MM.1S (cell line): ENCODE measurements around the gene OLFML2B.
A peak's percentile ranks its signal among the peaks of the same experiment; 100 is the strongest.

Source experiments
- DNase-seq: peaks from one replicate; pipeline ENCODE4 v3.0.0-alpha.2; 2015
- H2AFZ ChIP-seq: fragments of 300-600 bp; sonication (generic); 2 replicates; pipeline ENCODE4 v1.6.0; 2016; ENCODE audit warnings: antibody characterized with exemption, low read length
- H3F3A ChIP-seq: fragments of 300-600 bp; sonication (generic); 2 replicates; pipeline ENCODE4 v1.6.1; 2016; ENCODE audit warnings: mild to moderate bottlenecking, antibody characterized with exemption, low read length, moderate library complexity, mixed read lengths; ENCODE audit not compliant: insufficient read depth
- H3K27ac ChIP-seq: fragments of 300-600 bp; sonication (generic); 2 replicates; pipeline ENCODE4 v1.5.1; 2016; ENCODE audit warnings: mild to moderate bottlenecking, low read length
- H3K27me3 ChIP-seq: fragments of 300-600 bp; sonication (generic); replicated peaks from 2 replicates; pipeline ENCODE4 v1.6.0; 2016; ENCODE audit warnings: low read length; ENCODE audit not compliant: insufficient read depth
- H3K36me3 ChIP-seq: fragments of 300-600 bp; sonication (generic); replicated peaks from 2 replicates; pipeline ENCODE4 v1.6.1; 2016; ENCODE audit warnings: mild to moderate bottlenecking, low read length, mixed read lengths; ENCODE audit not compliant: insufficient read depth
- H3K4me1 ChIP-seq: fragments of 300-600 bp; sonication (generic); 2 replicates; pipeline ENCODE4 v1.6.1; 2016; ENCODE audit warnings: low read length, mixed read lengths
- H3K4me2 ChIP-seq: fragments of 300-600 bp; sonication (generic); 2 replicates; pipeline ENCODE4 v1.6.0; 2016; ENCODE audit warnings: low read depth, low read length
- H3K4me3 ChIP-seq: fragments of 300-600 bp; sonication (generic); 2 replicates; pipeline ENCODE4 v1.5.1; 2016; ENCODE audit warnings: low read length, mixed read lengths
- H3K79me2 ChIP-seq: fragments of 300-600 bp; sonication (generic); 2 replicates; pipeline ENCODE4 v1.6.1; 2016; ENCODE audit warnings: mixed run types, low read length, mixed read lengths
- H3K9ac ChIP-seq: fragments of 300-600 bp; sonication (generic); 2 replicates; pipeline ENCODE4 v1.6.1; 2016; ENCODE audit warnings: low read length, mixed read lengths
- H3K9me2 ChIP-seq: fragments of 300-600 bp; sonication (generic); replicated peaks from 2 replicates; pipeline ENCODE4 v1.6.1; 2016; ENCODE audit warnings: mild to moderate bottlenecking, low read length, mixed read lengths; ENCODE audit not compliant: insufficient read depth
- H3K9me3 ChIP-seq: fragments of 300-600 bp; sonication (generic); replicated peaks from 2 replicates; pipeline ENCODE4 v1.6.1; 2016; ENCODE audit warnings: mild to moderate bottlenecking, low read length, mixed read lengths; ENCODE audit not compliant: insufficient read depth
- H4K20me1 ChIP-seq: fragments of 300-600 bp; sonication (generic); 2 replicates; pipeline ENCODE4 v1.6.1; 2016; ENCODE audit warnings: mild to moderate bottlenecking, low read length, moderate library complexity, mixed read lengths; ENCODE audit not compliant: insufficient read depth
- EZH2 ChIP-seq: fragments of 300-600 bp; sonication (generic); optimal IDR thresholded peaks from 2 replicates; pipeline ENCODE3; 2017; ENCODE audit warnings: low read depth, mild to moderate bottlenecking, antibody characterized with exemption, low read length, mixed read lengths
- EZH2phosphoT487 ChIP-seq: fragments of 300-600 bp; sonication (generic); IDR thresholded peaks from 2 replicates; pipeline ENCODE4 v1.6.1; 2018; ENCODE audit warnings: antibody characterized with exemption, low read length
- TF ChIP-seq, protein P1 (sequence below): fragments of 300-600 bp; sonication (generic); IDR thresholded peaks from 2 replicates; pipeline ENCODE4 v1.5.1; 2016; ENCODE audit warnings: antibody characterized with exemption, low read length, mixed read lengths

The OLFML2B gene

GRCh38 chr1:162070094-162070748 lies 46.6 kb upstream of the OLFML2B start:
- Histone ChIP-seq H3K4me1 (peaks cover 10% of the 10 kb centered on the region; the same call in 1 of the 2 replicates), H3K36me3 (no peaks in the 10 kb centered on the region), H3K4me2 (peak overlapping the region; percentile 96), H3K4me3 (peak overlapping the region; percentile 87), H2AFZ (peak overlapping the region; percentile 81), H3K27ac (no peak overlapping the region), H3K9me3 (no peaks in the 10 kb centered on the region), H3K9me2 (no peaks in the 10 kb centered on the region), H4K20me1 (0 out of 2 replicates have a peak, but pooled peaks cover 2% of the 10 kb centered on the region), H3K9ac (peak overlapping the region; percentile 64), H3F3A (0 out of 2 replicates have a peak, but pooled peaks cover 3% of the 10 kb centered on the region), H3K27me3 (0 out of 2 replicates have a peak, but pooled peaks cover 3% of the 10 kb centered on the region), H3K79me2 (peaks cover 32% of the 10 kb centered on the region)
- no peak for TF ChIP-seq EZH2phosphoT487
- TF ChIP-seq, protein P1, sequence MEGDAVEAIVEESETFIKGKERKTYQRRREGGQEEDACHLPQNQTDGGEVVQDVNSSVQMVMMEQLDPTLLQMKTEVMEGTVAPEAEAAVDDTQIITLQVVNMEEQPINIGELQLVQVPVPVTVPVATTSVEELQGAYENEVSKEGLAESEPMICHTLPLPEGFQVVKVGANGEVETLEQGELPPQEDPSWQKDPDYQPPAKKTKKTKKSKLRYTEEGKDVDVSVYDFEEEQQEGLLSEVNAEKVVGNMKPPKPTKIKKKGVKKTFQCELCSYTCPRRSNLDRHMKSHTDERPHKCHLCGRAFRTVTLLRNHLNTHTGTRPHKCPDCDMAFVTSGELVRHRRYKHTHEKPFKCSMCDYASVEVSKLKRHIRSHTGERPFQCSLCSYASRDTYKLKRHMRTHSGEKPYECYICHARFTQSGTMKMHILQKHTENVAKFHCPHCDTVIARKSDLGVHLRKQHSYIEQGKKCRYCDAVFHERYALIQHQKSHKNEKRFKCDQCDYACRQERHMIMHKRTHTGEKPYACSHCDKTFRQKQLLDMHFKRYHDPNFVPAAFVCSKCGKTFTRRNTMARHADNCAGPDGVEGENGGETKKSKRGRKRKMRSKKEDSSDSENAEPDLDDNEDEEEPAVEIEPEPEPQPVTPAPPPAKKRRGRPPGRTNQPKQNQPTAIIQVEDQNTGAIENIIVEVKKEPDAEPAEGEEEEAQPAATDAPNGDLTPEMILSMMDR: no peak
- no peak for TF ChIP-seq EZH2
- peak; percentile 21 for DNase-seq

DNA sequence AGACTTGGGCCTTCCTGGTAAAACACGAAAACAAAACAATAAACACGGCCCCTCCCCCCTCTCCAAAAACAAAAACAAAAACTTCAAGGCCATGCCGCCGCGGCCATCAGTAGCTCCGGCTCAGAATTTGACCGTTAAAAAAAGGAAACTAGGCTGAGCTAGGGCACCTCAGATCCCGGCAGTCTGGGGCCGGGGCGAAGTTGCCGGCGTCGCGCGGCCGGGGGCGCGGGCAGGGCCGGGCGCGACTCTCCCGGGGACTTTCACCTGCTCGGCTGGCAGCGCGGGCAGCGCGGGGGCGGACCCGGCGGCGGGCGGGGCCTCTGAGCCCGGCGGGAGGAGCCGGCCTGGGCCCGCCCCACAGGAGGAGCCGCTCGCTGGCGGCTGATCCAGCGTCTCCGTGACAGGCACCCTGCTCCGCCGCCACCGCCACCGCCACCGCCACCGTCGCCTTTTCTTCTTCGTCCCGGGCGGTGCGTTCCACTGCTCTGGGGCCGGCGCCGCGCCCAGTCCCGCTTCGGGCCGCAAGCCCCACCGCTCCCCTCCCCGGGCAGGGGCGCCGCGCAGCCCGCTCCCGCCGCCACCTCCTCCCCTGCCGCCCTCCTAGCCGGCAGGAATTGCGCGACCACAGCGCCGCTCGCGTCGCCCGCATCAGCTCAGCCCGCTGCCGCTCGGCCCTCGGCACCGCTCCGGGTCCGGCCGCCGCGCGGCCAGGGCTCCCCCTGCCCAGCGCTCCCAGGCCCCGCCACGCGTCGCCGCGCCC lies 45.8 kb upstream of the OLFML2B start, which contains the start of gene NOS1AP:
Gene NOS1AP (plus strand): TSS at position 358 of the 760 bp plus-strand sequence. CDS start 487 bp downstream, outside the sequence.
- no peaks in the 10 kb centered on the region for H3K9me3 ChIP-seq
- peak; percentile 93 for DNase-seq
- no peaks in the 10 kb centered on the region for H3K9me2 ChIP-seq
- H3K4me3 ChIP-seq: peak within 1 kb of the TSS; percentile 87
- 0 out of 2 replicates have a peak, but pooled peaks cover 3% of the 10 kb centered on the region for H3F3A ChIP-seq
- no peaks in the 10 kb centered on the region for H3K36me3 ChIP-seq
- H3K4me1 ChIP-seq: peaks cover 10% of the 10 kb centered on the region; the same call in 1 of the 2 replicates
- TF ChIP-seq EZH2phosphoT487: no peak
- no peak for TF ChIP-seq EZH2
- TF ChIP-seq, protein P1: no peak
- H3K27ac ChIP-seq: no peak within 1 kb of the TSS
- 0 out of 2 replicates have a peak, but pooled peaks cover 2% of the 10 kb centered on the region for H4K20me1 ChIP-seq
- H3K27me3 ChIP-seq: 0 out of 2 replicates have a peak, but pooled peaks cover 3% of the 10 kb centered on the region
- peak within 1 kb of the TSS; percentile 96 for H3K4me2 ChIP-seq
- H2AFZ ChIP-seq: peak within 1 kb of the TSS; percentile 86
- H3K79me2 ChIP-seq: peaks cover 30% of the 10 kb centered on the region
- peak within 1 kb of the TSS; percentile 64 for H3K9ac ChIP-seq

- H3K9me3 ChIP-seq: no peaks in the 10 kb centered on the region
- no peaks in the 10 kb centered on the region for H3K9me2 ChIP-seq
- peaks cover 26% of the 10 kb centered on the region for H3K79me2 ChIP-seq
- H3K4me1 ChIP-seq: peaks cover 10% of the 10 kb centered on the region; the same call in 1 of the 2 replicates
- H3F3A ChIP-seq: 0 out of 2 replicates have a peak, but pooled peaks cover 3% of the 10 kb centered on the region
- no peak overlapping the region for H3K4me3 ChIP-seq
- 0 out of 2 replicates have a peak, but pooled peaks cover 3% of the 10 kb centered on the region for H3K27me3 ChIP-seq
- no peak overlapping the region for H3K9ac ChIP-seq
- H3K27ac ChIP-seq: no peak overlapping the region
- no peak overlapping the region for H3K4me2 ChIP-seq
- H2AFZ ChIP-seq: no peak overlapping the region
- 0 out of 2 replicates have a peak, but pooled peaks cover 2% of the 10 kb centered on the region for H4K20me1 ChIP-seq
- H3K36me3 ChIP-seq: no peaks in the 10 kb centered on the region
- TF ChIP-seq EZH2 (no peak), EZH2phosphoT487 (no peak)
- TF ChIP-seq, protein P1: no peak
- DNase-seq: no peak
These were observed 44.6 kb upstream of the OLFML2B start for GRCh38 chr1:162068301-162068700.
